Small intestine (tissue), 7 donors: Measurements from ENCODE around the gene NR1H3. TPM values are rescaled to one million over a fixed set of nuclear protein-coding genes. Genes with fewer than 3 reads are reported as not detected.

Experiments
- DNase-seq, 2 donors: peaks; one replicate each; pipeline versions ENCODE4 v3.0.0 to v3.0.0-alpha.2; 2013
- FAIRE-seq: peaks from 2 replicates; lab custom pipeline; 2012; peaks lifted over from hg19 to GRCh38; lab: Jason Lieb, UNC
- H3K27ac ChIP-seq, 3 donors: one replicate each; pipeline ENCODE4 v1.5.1; 2013; ENCODE audit warnings: low read length in 2 of 3, mild to moderate bottlenecking in 2 of 3, control low read depth in 1 of 3, inconsistent platforms in 1 of 3, low read depth in 1 of 3, moderate library complexity in 1 of 3
- H3K27me3 ChIP-seq, 3 donors: one replicate each; pipeline ENCODE4 v1.6.1; 2013; ENCODE audit warnings: low read length in 3 of 3, inconsistent platforms in 1 of 3; ENCODE audit not compliant: control insufficient read depth in 3 of 3, insufficient read depth in 3 of 3
- H3K36me3 ChIP-seq, 3 donors: one replicate each; pipeline ENCODE4 v1.6.1; 2013; ENCODE audit warnings: low read length in 3 of 3, inconsistent platforms in 1 of 3, low read depth in 1 of 3, mild to moderate bottlenecking in 1 of 3, moderate library complexity in 1 of 3; ENCODE audit not compliant: control insufficient read depth in 3 of 3, insufficient read depth in 2 of 3
- H3K4me1 ChIP-seq, 3 donors: one replicate each; pipeline ENCODE4 v1.6.1; 2013; ENCODE audit warnings: low read length in 2 of 3, inconsistent platforms in 1 of 3, low read depth in 1 of 3, mild to moderate bottlenecking in 1 of 3, moderate library complexity in 1 of 3; ENCODE audit not compliant: control insufficient read depth in 3 of 3, insufficient read depth in 2 of 3
- H3K4me3 ChIP-seq, 3 donors: one replicate each; pipeline ENCODE4 v1.5.1; 2013; ENCODE audit warnings: low read length in 3 of 3, control low read depth in 1 of 3, inconsistent platforms in 1 of 3, low read depth in 1 of 3, mild to moderate bottlenecking in 1 of 3, moderate library complexity in 1 of 3
- H3K9me3 ChIP-seq, 2 donors: one replicate each; pipeline ENCODE4 v1.6.1; 2013; ENCODE audit warnings: low read depth in 1 of 2, low read length in 1 of 2; ENCODE audit not compliant: control insufficient read depth in 2 of 2, insufficient read depth in 1 of 2
- WGBS, 3 donors: extraction: QIAGEN DNeasy Blood & Tissue Kit; methylation state at CpG; one replicate each; pipeline ENCODE4 v1.1.7; 2013; 5-methylcytosine and 5-hydroxymethylcytosine counted together
- polyA plus RNA-seq, 4 donors: library from polyadenylated mRNA; stranded (reverse) in 3 of 4; unstranded in 1 of 4; fragments of 200-250 nt in 3 of 4; fragments of 120-200 nt in 1 of 4; gene quantifications; one replicate each; pipeline versions ENCODE4 v1.2.1 to v1.2.3, GENCODE V29; 2013
- donor health status: healthy with polysubstance abuse.
- donor health status: control.
- donor health status: control.
- donor health status: Bipolar disorder and iron deficiency.
- donor health status: healthy.

NR1H3 gene
- polyA plus RNA-seq, 4 donors: 102 to 366 (median 199) TPM

DNA sequence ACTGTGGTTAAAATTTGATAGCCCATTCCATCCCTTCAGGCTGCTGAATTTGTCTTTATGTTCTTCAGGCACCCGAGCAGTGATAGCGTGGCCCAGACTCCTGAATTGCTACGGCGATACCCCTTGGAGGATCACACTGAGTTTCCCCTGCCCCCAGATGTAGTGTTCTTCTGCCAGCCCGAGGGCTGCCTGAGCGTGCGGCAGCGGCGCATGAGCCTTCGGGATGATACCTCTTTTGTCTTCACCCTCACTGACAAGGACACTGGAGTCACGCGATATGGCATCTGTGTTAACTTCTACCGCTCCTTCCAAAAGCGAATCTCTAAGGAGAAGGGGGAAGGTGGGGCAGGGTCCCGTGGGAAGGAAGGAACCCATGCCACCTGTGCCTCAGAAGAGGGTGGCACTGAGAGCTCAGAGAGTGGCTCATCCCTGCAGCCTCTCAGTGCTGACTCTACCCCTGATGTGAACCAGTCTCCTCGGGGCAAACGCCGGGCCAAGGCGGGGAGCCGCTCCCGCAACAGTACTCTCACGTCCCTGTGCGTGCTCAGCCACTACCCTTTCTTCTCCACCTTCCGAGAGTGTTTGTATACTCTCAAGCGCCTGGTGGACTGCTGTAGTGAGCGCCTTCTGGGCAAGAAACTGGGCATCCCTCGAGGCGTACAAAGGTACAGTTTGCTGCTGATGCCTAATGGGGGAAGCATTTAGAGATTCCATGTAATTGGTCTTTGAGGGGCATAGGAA is 16.9 kb downstream of the NR1H3 start:
- Histone ChIP-seq H3K4me1 (peaks cover 0 to 17% (median 3%) of the 10 kb centered on the region in 3 donors), H3K4me3 (no peak overlapping the region), H3K36me3 (peaks cover 21 to 42% (median 22%) of the 10 kb centered on the region in 3 donors), H3K27me3 (no peaks in the 10 kb centered on the region), H3K27ac (no peak overlapping the region), H3K9me3 (no peaks in the 10 kb centered on the region)
- DNase-seq (no peak), FAIRE-seq (no peak)
- WGBS, 3 donors: 94 to 96% (median 94%) methylated on average over 28 of the region's 28 CpGs

DNA sequence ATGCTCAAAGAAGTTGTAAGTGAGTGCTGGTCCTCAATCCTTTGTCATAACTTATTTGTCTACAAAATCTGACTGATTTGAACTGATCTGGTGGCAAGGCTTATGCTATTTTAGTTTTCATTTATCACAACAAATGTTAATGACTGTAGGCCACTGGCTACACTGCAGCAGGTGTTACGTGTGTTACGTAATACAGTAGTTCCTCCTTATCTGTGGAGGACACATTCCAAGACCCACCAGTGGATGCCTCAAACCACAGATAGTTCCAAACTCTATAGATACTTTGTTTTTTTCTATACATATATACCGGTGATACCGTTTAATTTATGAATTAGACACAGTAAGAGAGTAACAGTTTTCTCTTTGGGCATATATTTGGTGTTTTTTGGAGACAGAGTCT is 19.1 kb downstream of the NR1H3 start:
- H3K4me3 ChIP-seq: no peak overlapping the region
- DNase-seq (no peak), FAIRE-seq (no peak)
- H3K4me1 ChIP-seq: peaks cover 0 to 5% (median 3%) of the 10 kb centered on the region in 3 donors
- WGBS, 3 donors: 91 to 94% (median 93%) methylated on average over 4 of the region's 4 CpGs
- no peaks in the 10 kb centered on the region for H3K27me3 ChIP-seq
- H3K27ac ChIP-seq: no peak overlapping the region
- H3K36me3 ChIP-seq: peaks cover 30 to 57% (median 31%) of the 10 kb centered on the region in 3 donors
- no peaks in the 10 kb centered on the region for H3K9me3 ChIP-seq

GRCh38 chr11:47278058-47278457 is 20.3 kb downstream of the NR1H3 start:
- 82 to 84% (median 83%) methylated on average over 3 of the region's 3 CpGs for WGBS, 3 donors

GRCh38 chr11:47278769-47279168 is 21.0 kb downstream of the NR1H3 start:
- no peak for FAIRE-seq
- 84 to 86% (median 85%) methylated on average over 4 of the region's 4 CpGs for WGBS, 3 donors
- H3K36me3 ChIP-seq: peaks cover 37 to 73% (median 39%) of the 10 kb centered on the region in 3 donors

More at GRCh38 chr11:47278058-47278457, 20.3 kb downstream of the NR1H3 start:
- H3K27ac ChIP-seq: no peak overlapping the region
- H3K4me3 ChIP-seq: no peak overlapping the region
- peaks cover 35 to 67% (median 37%) of the 10 kb centered on the region in 3 donors for H3K36me3 ChIP-seq
- FAIRE-seq: no peak
- H3K9me3 ChIP-seq: no peaks in the 10 kb centered on the region
- H3K4me1 ChIP-seq: no peaks in the 10 kb centered on the region
- DNase-seq: no peak
- H3K27me3 ChIP-seq: no peaks in the 10 kb centered on the region

GRCh38 chr11:47280099-47280498 is 22.3 kb downstream of the NR1H3 start:
- Histone ChIP-seq H3K27me3 (no peaks in the 10 kb centered on the region), H3K36me3 (peaks cover 44 to 77% (median 46%) of the 10 kb centered on the region in 3 donors), H3K4me3 (no peak overlapping the region), H3K9me3 (no peaks in the 10 kb centered on the region), H3K27ac (no peak overlapping the region), H3K4me1 (no peaks in the 10 kb centered on the region)
- FAIRE-seq: no peak
- DNase-seq: no peak

More at GRCh38 chr11:47278769-47279168, 21.0 kb downstream of the NR1H3 start:
- no peak overlapping the region for H3K27ac ChIP-seq
- H3K9me3 ChIP-seq: no peaks in the 10 kb centered on the region
- H3K27me3 ChIP-seq: no peaks in the 10 kb centered on the region
- DNase-seq: no peak
- no peaks in the 10 kb centered on the region for H3K4me1 ChIP-seq
- H3K4me3 ChIP-seq: no peak overlapping the region

DNA sequence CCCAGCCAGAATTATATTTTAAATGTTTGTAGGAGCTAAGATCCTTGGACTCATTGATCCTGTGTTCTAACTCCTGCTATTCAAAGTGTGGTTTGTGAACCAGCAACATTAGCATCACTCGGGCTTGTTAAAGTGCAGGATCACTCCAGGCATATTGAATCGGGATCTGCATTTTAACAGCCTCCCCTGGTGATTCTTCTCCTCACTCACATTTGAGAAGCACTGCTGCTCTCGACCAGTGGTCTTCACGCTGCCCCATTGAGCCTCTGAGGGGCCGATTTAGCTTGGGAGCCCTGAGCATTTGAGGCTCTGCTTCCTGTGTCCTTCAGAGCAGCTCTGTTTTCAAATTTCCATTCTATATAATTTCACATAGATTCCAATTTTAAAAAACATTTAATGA is 23.1 kb downstream of the NR1H3 start:
- Histone ChIP-seq H3K36me3 (peaks cover 47 to 75% (median 48%) of the 10 kb centered on the region in 3 donors), H3K4me1 (no peaks in the 10 kb centered on the region), H3K9me3 (no peaks in the 10 kb centered on the region), H3K27me3 (no peaks in the 10 kb centered on the region), H3K27ac (no peak overlapping the region), H3K4me3 (no peak overlapping the region)
- WGBS, 3 donors: 80 to 89% (median 81%) methylated on average over 5 of the region's 5 CpGs
- DNase-seq (no peak), FAIRE-seq (no peak)

DNA sequence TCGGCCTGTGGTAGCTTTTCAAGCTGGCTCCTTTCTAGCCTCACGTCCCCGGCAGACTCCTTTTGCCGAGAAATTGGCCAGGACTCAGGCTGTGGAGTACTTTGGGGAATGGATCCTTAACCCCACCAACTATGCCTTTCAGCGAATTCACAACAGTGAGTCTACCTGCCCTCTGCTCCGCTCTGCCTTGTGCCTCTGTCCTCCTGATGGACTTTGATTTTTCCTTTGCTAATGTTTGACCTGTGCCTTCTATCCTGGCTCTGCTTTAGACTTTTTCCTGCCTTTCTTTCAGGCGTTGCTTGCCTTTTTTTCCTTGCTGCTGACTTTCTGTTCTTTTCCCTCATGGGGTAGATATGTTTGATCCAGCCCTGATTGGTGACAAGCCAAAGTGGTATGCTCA is 24.7 kb downstream of the NR1H3 start:
- Histone ChIP-seq H3K27me3 (no peaks in the 10 kb centered on the region), H3K4me3 (no peak overlapping the region), H3K9me3 (no peaks in the 10 kb centered on the region), H3K4me1 (no peaks in the 10 kb centered on the region), H3K27ac (no peak overlapping the region), H3K36me3 (peaks cover 44 to 76% (median 51%) of the 10 kb centered on the region in 3 donors)
- WGBS, 3 donors: 92 to 96% (median 94%) methylated on average over 7 of the region's 7 CpGs
- DNase-seq (no peak), FAIRE-seq (no peak)

DNA sequence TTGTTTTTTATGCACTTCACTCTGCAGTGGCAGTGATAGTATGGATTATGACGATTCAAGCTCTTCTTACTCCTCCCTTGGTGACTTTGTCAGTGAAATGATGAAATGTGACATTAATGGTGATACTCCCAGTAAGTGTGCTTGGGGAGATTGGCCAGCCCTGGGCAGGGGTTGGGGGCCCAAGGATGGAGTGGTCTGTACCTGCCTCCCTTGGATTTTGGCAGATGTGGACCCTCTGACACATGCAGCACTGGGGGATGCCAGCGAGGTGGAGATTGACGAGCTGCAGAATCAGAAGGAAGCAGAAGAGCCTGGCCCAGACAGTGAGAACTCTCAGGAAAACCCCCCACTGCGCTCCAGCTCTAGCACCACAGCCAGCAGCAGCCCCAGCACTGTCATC is 26.4 kb downstream of the NR1H3 start:
- FAIRE-seq (no peak), DNase-seq (no peak)
- Histone ChIP-seq H3K27ac (no peak overlapping the region), H3K36me3 (peaks cover 45 to 88% (median 54%) of the 10 kb centered on the region in 3 donors), H3K4me3 (no peak overlapping the region), H3K27me3 (no peaks in the 10 kb centered on the region), H3K9me3 (no peaks in the 10 kb centered on the region), H3K4me1 (no peaks in the 10 kb centered on the region)
- 95 to 97% (median 96%) methylated on average over 4 of the region's 4 CpGs for WGBS, 3 donors
